GM13977 (cell line): Measurements from ENCODE around the gene AMH.
"Not testable (repeated sequence)": the region's sequence is repeated elsewhere in the genome, so short reads cannot be mapped to it uniquely, and the experiment has no call there.

ENCODE experiments used
- DNase-seq: peaks from one replicate; pipeline ENCODE4 v3.0.0; 2012; ENCODE audit warnings: low spot score
- in situ Hi-C: fragments of 300-500 bp; cut with MboI; formaldehyde crosslinking; loops from one replicate; pipeline ENCODE4 v1.12.0; 2022; ENCODE audit warnings: low sequenced_read_pairs, low pct_unique_long_range_greater_than_20kb, mixed read lengths, inconsistent platforms; ENCODE audit not compliant: unreplicated experiment
- TF ChIP-seq, protein P1 (sequence below): IDR thresholded peaks from 2 replicates; pipeline ENCODE4 v1.5.1; 2012; ENCODE audit warnings: mild to moderate bottlenecking, control low read depth; ENCODE audit not compliant: insufficient read depth; ENCODE audit errors: extremely low read depth, missing control alignments

Gene AMH

GRCh38 chr19:2249010-2249866 lies at the start of gene AMH:
AMH (plus strand) TSS chr19:2249323; CDS start chr19:2249333, 10 bp downstream.
- TF ChIP-seq, protein P1, sequence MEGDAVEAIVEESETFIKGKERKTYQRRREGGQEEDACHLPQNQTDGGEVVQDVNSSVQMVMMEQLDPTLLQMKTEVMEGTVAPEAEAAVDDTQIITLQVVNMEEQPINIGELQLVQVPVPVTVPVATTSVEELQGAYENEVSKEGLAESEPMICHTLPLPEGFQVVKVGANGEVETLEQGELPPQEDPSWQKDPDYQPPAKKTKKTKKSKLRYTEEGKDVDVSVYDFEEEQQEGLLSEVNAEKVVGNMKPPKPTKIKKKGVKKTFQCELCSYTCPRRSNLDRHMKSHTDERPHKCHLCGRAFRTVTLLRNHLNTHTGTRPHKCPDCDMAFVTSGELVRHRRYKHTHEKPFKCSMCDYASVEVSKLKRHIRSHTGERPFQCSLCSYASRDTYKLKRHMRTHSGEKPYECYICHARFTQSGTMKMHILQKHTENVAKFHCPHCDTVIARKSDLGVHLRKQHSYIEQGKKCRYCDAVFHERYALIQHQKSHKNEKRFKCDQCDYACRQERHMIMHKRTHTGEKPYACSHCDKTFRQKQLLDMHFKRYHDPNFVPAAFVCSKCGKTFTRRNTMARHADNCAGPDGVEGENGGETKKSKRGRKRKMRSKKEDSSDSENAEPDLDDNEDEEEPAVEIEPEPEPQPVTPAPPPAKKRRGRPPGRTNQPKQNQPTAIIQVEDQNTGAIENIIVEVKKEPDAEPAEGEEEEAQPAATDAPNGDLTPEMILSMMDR, result no peak
- in situ Hi-C loops, result no loop called here
- no peak for DNase-seq

DNA sequence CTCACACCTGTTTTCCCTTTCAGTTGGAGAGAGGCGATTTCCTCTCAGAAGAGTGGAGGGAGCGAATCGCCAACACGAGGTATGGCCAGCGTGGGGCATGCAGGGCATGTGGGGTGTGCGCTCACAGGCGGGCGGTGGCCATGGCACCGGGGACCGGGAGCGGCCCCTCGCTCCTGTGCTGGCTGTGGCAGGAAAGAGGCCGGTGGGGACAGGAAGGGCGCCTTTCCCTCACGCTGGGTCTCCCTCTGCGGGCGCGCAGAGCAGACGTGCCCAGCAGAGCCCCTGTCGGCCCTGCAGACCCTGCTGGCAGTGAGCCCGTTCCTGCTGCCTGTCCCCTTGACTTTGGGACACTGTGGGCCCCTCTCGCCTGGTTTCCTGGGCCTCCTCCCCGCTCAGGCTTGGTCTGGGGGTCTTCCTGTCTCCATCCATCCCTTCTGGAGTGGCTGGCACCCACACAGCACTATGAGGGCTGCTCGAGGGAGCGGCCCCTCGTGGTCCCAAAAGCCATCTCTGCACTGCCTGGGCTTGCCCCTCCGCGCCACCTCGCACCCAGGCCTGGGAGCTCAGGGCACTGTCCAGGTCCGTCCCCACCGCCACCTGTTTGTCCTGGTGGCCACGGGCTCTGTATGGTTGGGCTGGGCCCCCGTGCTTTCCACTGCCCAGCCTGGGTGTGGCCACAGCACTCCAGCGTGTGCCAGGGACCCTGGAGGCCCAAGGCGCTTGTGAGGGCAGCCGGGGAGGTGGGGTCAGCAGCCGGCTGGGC lies 49.1 kb upstream of the AMH start:
- TF ChIP-seq, protein P1, result no peak
- in situ Hi-C loops, result no loop called here
- DNase-seq, result no peak

DNA sequence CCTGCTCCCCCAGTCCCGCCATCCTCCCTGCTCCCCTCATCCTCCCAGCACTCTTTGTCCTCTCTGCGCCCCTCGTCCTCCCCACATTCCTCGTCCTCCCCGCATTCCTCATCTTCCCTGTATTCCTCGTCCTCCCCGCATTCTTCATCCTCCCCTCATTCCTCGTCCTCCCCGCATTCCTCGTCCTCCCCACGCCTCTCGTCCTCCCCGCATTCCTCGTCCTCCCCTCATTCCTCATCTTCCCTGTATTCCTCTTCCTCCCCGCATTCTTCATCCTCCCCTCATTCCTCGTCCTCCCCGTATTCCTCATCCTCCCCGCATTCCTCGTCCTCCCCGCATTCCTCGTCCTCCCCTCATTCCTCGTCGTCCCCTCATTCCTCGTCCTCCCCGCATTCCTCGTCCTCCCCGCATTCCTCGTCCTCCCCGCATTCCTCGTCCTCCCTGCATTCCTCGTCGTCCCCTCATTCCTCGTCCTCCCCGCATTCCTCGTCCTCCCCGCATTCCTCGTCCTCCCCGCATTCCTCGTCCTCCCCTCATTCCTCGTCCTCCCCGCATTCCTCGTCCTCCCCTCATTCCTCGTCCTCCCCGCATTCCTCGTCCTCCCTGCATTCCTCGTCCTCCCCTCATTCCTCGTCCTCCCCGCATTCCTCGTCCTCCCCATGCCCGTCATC lies 48.4 kb upstream of the AMH start:
- in situ Hi-C loops, DNase-seq: not testable (repeated sequence)

DNA sequence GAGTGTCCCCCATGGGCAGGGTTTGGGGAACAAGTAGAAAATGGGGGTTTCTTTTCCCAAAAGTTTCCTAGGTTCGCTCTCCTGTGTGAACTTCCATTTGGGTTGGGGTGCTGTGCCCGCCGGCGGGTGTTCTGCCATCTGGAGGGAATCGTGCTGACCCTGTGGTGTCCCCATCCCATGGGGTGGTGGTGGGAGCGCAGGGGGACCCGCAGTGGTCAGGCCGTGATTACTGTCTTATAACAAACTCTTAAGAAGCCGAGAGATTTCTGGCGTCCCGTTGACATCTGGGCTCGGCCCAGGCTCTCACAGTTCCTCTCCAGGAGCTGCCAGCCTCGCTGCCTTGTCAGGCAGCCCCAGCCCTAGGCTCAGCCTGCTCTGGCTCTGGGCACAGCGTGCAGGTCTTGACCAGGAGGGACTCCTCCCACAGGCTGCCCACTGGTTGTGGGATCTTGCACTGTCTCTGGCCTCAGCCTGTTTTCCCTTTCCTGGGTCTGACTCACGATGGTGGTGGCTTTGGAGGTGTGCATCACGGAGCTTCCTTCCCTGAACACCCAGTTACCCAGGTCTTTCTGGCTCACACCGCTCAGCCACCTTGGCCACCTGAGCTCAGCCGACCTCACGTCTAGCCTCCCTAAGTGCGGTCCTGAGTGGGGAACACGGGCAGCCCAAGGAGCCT lies 47.5 kb upstream of the AMH start:
- DNase-seq, result no peak
- TF ChIP-seq, protein P1, result no peak
- in situ Hi-C loops, result no loop called here

- in situ Hi-C loops, result no loop called here
- DNase-seq, result no peak
- TF ChIP-seq, protein P1, result no peak
These were observed 46.8 kb upstream of the AMH start for GRCh38 chr19:2202366-2202765.

DNA sequence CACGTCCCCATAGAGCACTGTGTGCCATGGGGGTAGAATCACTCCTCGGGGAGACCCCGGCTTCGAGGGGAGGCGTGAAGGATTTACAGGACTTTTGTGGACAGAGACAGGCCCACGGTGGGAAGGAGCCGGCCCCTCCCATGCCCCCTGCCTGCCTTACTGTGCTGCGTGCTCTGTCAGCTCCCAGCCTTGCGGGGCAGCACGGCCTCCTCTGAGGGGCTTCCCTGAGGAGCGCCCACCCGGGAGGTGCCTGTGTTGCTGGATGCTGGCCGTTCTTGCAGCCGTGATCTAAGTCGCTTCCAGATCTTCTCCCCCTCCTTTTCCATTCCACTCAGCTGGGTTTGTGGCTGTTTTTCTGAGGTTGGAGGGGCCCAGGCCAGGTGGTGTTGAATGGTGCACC lies 42.1 kb upstream of the AMH start:
- in situ Hi-C loops, result no loop called here
- TF ChIP-seq, protein P1, result no peak
- DNase-seq, result no peak
